Measurements from ENCODE around the gene MGMT. TPM values are rescaled to one million over a fixed set of nuclear protein-coding genes. Genes with fewer than 3 reads are reported as not detected.

MGMT gene
- total RNA-seq, 5 donors from 2014 or later (not counting 1 experiment from before 2014, with no cell fraction given) = 16.6 to 24.6 (median 21.1) TPM

- ATAC-seq (replicated peaks in 1 of 4) (no peak), DNase-seq (peak in 1 of 35 experiments; percentile 13)
- H3K36me3 Mint-ChIP-seq = peaks cover 64% of the 10 kb centered on the region
- H3K9me3 Mint-ChIP-seq = peaks cover 6 to 44% (median 37%) of the 10 kb centered on the region in 3 donors
- H3K4me3 Mint-ChIP-seq = no peak overlapping the region
- no peaks in the 10 kb centered on the region for H3K27me3 Mint-ChIP-seq
- Histone ChIP-seq H3K27ac (ENCODE audit: low read length) (no peak overlapping the region), H3K27me3 (replicated peaks in 1 of 2; ENCODE audit: control insufficient read depth in 2 of 2, extremely low read depth in 1 of 2, insufficient read depth in 2 of 2, low read length in 1 of 2) (no peaks in the 10 kb centered on the region), H3K4me3 (ENCODE audit: control insufficient read depth in 1 of 2, extremely low read depth in 1 of 2, low read length in 1 of 2) (no peak overlapping the region), H3K9me3 (no peaks in the 10 kb centered on the region), H3K4me1 (ENCODE audit: control insufficient read depth in 1 of 2, extremely low read depth in 1 of 2, insufficient read depth in 2 of 2, low read length in 2 of 2) (peaks cover 0 to 3% of the 10 kb centered on the region in 2 experiments), H3K36me3 (ENCODE audit: control insufficient read depth in 2 of 2, extremely low read depth in 1 of 2, insufficient read depth in 1 of 2, low read length in 1 of 2) (peaks cover 2 to 4% of the 10 kb centered on the region in 2 donors)
- ChIA-PET CTCF (interaction anchor here in 1 of 2 donors (0.5 kb wide), 1 partner anchor 1201 kb away, joined by 4 read pairs; no protein-coding TSS in a partner anchor), POLR2A (interaction anchor here in 1 of 2 donors (0.5 kb wide), 1 partner anchor 694 kb away, joined by 5 read pairs; no protein-coding TSS in a partner anchor)
- H3K27ac Mint-ChIP-seq = no peak overlapping the region
- peaks cover 12 to 20% (median 16%) of the 10 kb centered on the region in 3 donors for H3K4me1 Mint-ChIP-seq
- WGBS (ENCODE audit: insufficient coverage) = no CpG with 5 or more reads among the region's 2 CpGs
These were observed 288.1 kb downstream of the MGMT start for GRCh38 chr10:129755158-129755591.

- no peak overlapping the region for H3K4me3 ChIP-seq (ENCODE audit: control insufficient read depth in 1 of 2, extremely low read depth in 1 of 2, low read length in 1 of 2)
- H3K27me3 ChIP-seq (replicated peaks in 1 of 2; ENCODE audit: control insufficient read depth in 2 of 2, extremely low read depth in 1 of 2, insufficient read depth in 2 of 2, low read length in 1 of 2) = no peaks in the 10 kb centered on the region
- Mint-ChIP-seq H3K27me3 (no peaks in the 10 kb centered on the region), H3K36me3 (peaks cover 66% of the 10 kb centered on the region), H3K4me1 (peaks cover 12 to 20% (median 16%) of the 10 kb centered on the region in 3 donors), H3K4me3 (peak overlapping the region in 1 of 3 donors; percentile 4), H3K27ac (no peak overlapping the region), H3K9me3 (peaks cover 6 to 39% (median 34%) of the 10 kb centered on the region in 3 donors)
- peaks cover 0 to 3% of the 10 kb centered on the region in 2 experiments for H3K4me1 ChIP-seq (ENCODE audit: control insufficient read depth in 1 of 2, extremely low read depth in 1 of 2, insufficient read depth in 2 of 2, low read length in 2 of 2)
- peak in 1 of 35 experiments; percentile 4 for DNase-seq
- no peaks in the 10 kb centered on the region for H3K9me3 ChIP-seq
- POLR2A ChIA-PET = interaction anchor here in 1 of 2 donors (0.5 kb wide), 1 partner anchor 693 kb away, joined by 5 read pairs; no protein-coding TSS in a partner anchor
- ATAC-seq (replicated peaks in 1 of 4) = no peak
- H3K36me3 ChIP-seq (ENCODE audit: control insufficient read depth in 2 of 2, extremely low read depth in 1 of 2, insufficient read depth in 1 of 2, low read length in 1 of 2) = peaks cover 2 to 4% of the 10 kb centered on the region in 2 donors
- CTCF ChIA-PET = interaction anchor here in 1 of 2 donors (0.5 kb wide), 1 partner anchor 1200 kb away, joined by 4 read pairs; no protein-coding TSS in a partner anchor
- WGBS (ENCODE audit: insufficient coverage) = 90% methylated on average over 9 of the region's 9 CpGs
- no peak overlapping the region for H3K27ac ChIP-seq (ENCODE audit: low read length)
These were observed 288.6 kb downstream of the MGMT start for GRCh38 chr10:129755621-129756020.

- peaks cover 0 to 3% of the 10 kb centered on the region in 2 experiments for H3K4me1 ChIP-seq (ENCODE audit: control insufficient read depth in 1 of 2, extremely low read depth in 1 of 2, insufficient read depth in 2 of 2, low read length in 2 of 2)
- CTCF ChIA-PET = no interaction called here
- Mint-ChIP-seq H3K27ac (peak overlapping the region in 1 of 2 donors; percentile 49), H3K27me3 (no peaks in the 10 kb centered on the region), H3K9me3 (peaks cover 4 to 23% (median 22%) of the 10 kb centered on the region in 3 donors), H3K4me3 (peak overlapping the region in 2 of 3 donors; percentile 17 to 50), H3K4me1 (peaks cover 12 to 20% (median 16%) of the 10 kb centered on the region in 3 donors), H3K36me3 (peaks cover 68% of the 10 kb centered on the region)
- peaks cover 2 to 4% of the 10 kb centered on the region in 2 donors for H3K36me3 ChIP-seq (ENCODE audit: control insufficient read depth in 2 of 2, extremely low read depth in 1 of 2, insufficient read depth in 1 of 2, low read length in 1 of 2)
- no peak for ATAC-seq (replicated peaks in 1 of 4)
- H3K27me3 ChIP-seq (replicated peaks in 1 of 2; ENCODE audit: control insufficient read depth in 2 of 2, extremely low read depth in 1 of 2, insufficient read depth in 2 of 2, low read length in 1 of 2) = no peaks in the 10 kb centered on the region
- DNase-seq = peak in 1 of 35 experiments; percentile 14
- 45% methylated on average over 16 of the region's 21 CpGs for WGBS (ENCODE audit: insufficient coverage)
- H3K4me3 ChIP-seq (ENCODE audit: control insufficient read depth in 1 of 2, extremely low read depth in 1 of 2, low read length in 1 of 2) = peak overlapping the region in 1 of 2 donors; percentile 29
- POLR2A ChIA-PET = no interaction called here
- H3K27ac ChIP-seq (ENCODE audit: low read length) = no peak overlapping the region
- no peaks in the 10 kb centered on the region for H3K9me3 ChIP-seq
These were observed 290.2 kb downstream of the MGMT start for GRCh38 chr10:129756912-129757901.

GRCh38 chr10:129758207-129759021 lies 291.4 kb downstream of the MGMT start:
- no peak overlapping the region for H3K4me3 Mint-ChIP-seq
- Histone ChIP-seq H3K4me3 (ENCODE audit: control insufficient read depth in 1 of 2, extremely low read depth in 1 of 2, low read length in 1 of 2) (no peak overlapping the region), H3K4me1 (ENCODE audit: control insufficient read depth in 1 of 2, extremely low read depth in 1 of 2, insufficient read depth in 2 of 2, low read length in 2 of 2) (peaks cover 0 to 3% of the 10 kb centered on the region in 2 experiments), H3K36me3 (ENCODE audit: control insufficient read depth in 2 of 2, extremely low read depth in 1 of 2, insufficient read depth in 1 of 2, low read length in 1 of 2) (peaks cover 2 to 4% of the 10 kb centered on the region in 2 donors), H3K27ac (ENCODE audit: low read length) (no peak overlapping the region), H3K9me3 (no peaks in the 10 kb centered on the region), H3K27me3 (replicated peaks in 1 of 2; ENCODE audit: control insufficient read depth in 2 of 2, extremely low read depth in 1 of 2, insufficient read depth in 2 of 2, low read length in 1 of 2) (no peaks in the 10 kb centered on the region)
- peak in 1 of 35 experiments; percentile 18 for DNase-seq
- POLR2A ChIA-PET = no interaction called here
- peaks cover 12 to 20% (median 16%) of the 10 kb centered on the region in 3 donors for H3K4me1 Mint-ChIP-seq
- H3K9me3 Mint-ChIP-seq = peaks cover 0 to 11% (median 10%) of the 10 kb centered on the region in 3 donors
- no peak overlapping the region for H3K27ac Mint-ChIP-seq
- no peak for ATAC-seq (replicated peaks in 1 of 4)
- CTCF ChIA-PET = no interaction called here
- peaks cover 70% of the 10 kb centered on the region for H3K36me3 Mint-ChIP-seq
- WGBS (ENCODE audit: insufficient coverage) = 96% methylated on average over 18 of the region's 22 CpGs
- no peaks in the 10 kb centered on the region for H3K27me3 Mint-ChIP-seq

- Mint-ChIP-seq H3K27ac (no peak overlapping the region), H3K4me3 (no peak overlapping the region), H3K27me3 (no peaks in the 10 kb centered on the region), H3K4me1 (peaks cover 12 to 20% (median 16%) of the 10 kb centered on the region in 3 donors), H3K36me3 (peaks cover 65% of the 10 kb centered on the region), H3K9me3 (peaks cover 0 to 2% (median 1%) of the 10 kb centered on the region in 3 donors)
- Histone ChIP-seq H3K27me3 (replicated peaks in 1 of 2; ENCODE audit: control insufficient read depth in 2 of 2, extremely low read depth in 1 of 2, insufficient read depth in 2 of 2, low read length in 1 of 2) (no peaks in the 10 kb centered on the region), H3K4me3 (ENCODE audit: control insufficient read depth in 1 of 2, extremely low read depth in 1 of 2, low read length in 1 of 2) (no peak overlapping the region), H3K4me1 (ENCODE audit: control insufficient read depth in 1 of 2, extremely low read depth in 1 of 2, insufficient read depth in 2 of 2, low read length in 2 of 2) (peaks cover 0 to 3% of the 10 kb centered on the region in 2 experiments), H3K27ac (ENCODE audit: low read length) (no peak overlapping the region), H3K36me3 (ENCODE audit: control insufficient read depth in 2 of 2, extremely low read depth in 1 of 2, insufficient read depth in 1 of 2, low read length in 1 of 2) (peaks cover 2 to 4% of the 10 kb centered on the region in 2 donors), H3K9me3 (no peaks in the 10 kb centered on the region)
- ChIA-PET POLR2A (no interaction called here), CTCF (no interaction called here)
- no peak for ATAC-seq (replicated peaks in 1 of 4)
- peak in 2 of 35 experiments; percentile 4 to 23 for DNase-seq
- WGBS (ENCODE audit: insufficient coverage) = 92% methylated on average over 19 of the region's 21 CpGs
These were observed 292.4 kb downstream of the MGMT start for GRCh38 chr10:129759214-129760002.

Measured in T-cell (primary cell).